Bronchial epithelial cell (primary cell): ENCODE results near the gene TRAPPC2L. TPM values are rescaled to one million over a fixed set of nuclear protein-coding genes. Genes with fewer than 3 reads are reported as not detected.
A peak's percentile ranks its signal among the peaks of the same experiment; 100 is the strongest.

Experiments
- DNase-seq: peaks from one replicate; pipeline ENCODE4 v3.0.0-alpha.2; 2010; ENCODE audit warnings: low read depth
- FAIRE-seq: peaks from 2 replicates; lab custom pipeline; 2011; peaks lifted over from hg19 to GRCh38; lab: Jason Lieb, UNC
- H3K27me3 ChIP-seq: 2 replicates; pipeline ENCODE4 v1.5.1; 2011; ENCODE audit warnings: low read length; ENCODE audit not compliant: control insufficient read depth, insufficient read depth
- H3K36me3 ChIP-seq: 2 replicates; pipeline ENCODE4 v1.5.1; 2011; ENCODE audit warnings: low read length; ENCODE audit not compliant: control insufficient read depth, insufficient read depth
- H3K4me3 ChIP-seq: 2 replicates; pipeline ENCODE4 v1.5.1; 2011; ENCODE audit warnings: mild to moderate bottlenecking, low read depth, low read length, control low read depth
- total RNA-seq: library from RNA; depleted of rRNA; stranded (reverse); fragments of >200 nt; gene quantifications from 2 replicates; pipeline ENCODE4 v1.2.1, GENCODE V29; 2014
- TF ChIP-seq, protein P1 (sequence below): IDR thresholded peaks from 2 replicates; pipeline ENCODE4 v1.5.1; 2011; ENCODE audit warnings: mild to moderate bottlenecking, moderate library complexity, low read length, control low read depth, inconsistent platforms; ENCODE audit not compliant: insufficient read depth, severe bottlenecking

The TRAPPC2L gene
- total RNA-seq, 1 donor from 2014 or later = 65.0 TPM

DNA sequence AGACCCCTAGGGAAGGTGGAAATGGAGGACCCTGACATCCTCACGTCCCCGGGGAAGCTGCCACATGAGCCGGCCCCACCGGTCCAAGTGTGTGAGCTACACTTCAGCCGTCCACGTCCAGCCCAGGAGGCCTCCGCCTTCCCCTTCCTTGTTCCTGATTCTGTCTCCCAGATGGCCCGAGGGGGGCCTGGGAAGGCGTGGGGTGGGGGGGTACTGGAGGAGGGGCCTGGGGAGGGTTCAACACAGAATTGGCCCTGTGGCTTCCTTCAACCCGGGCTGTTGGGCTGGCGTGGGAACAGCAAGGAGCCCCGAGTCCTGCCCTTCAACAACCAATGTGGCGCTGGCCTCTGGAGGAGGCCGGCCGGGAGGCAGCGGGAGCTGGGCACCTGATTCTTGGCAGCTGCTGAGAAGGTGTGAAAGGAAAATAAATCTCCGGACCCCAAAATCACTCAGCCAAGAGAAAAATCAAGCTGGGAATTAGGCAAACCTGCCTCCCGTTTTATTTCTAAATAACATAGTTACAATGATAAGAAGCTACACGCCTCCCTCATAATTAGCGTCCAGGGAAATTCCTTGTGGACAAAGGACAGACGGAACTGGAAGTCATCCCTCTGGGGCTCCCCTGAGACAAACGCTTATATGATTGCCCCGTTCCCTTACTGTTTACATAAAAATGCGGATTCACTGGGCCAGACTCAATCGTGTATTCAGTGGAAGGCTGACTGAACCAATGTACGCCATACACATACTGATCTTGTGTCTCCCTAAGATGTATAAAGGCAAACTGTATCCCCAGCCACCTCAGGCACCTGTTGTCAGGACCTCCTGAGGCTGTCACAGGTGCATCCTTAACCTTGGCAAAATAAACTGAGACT, 43.4 kb upstream of the TRAPPC2L start:
- H3K36me3 ChIP-seq = peaks cover 10% of the 10 kb centered on the region
- H3K4me3 ChIP-seq = no peak overlapping the region
- DNase-seq (no peak), FAIRE-seq (no peak)
- TF ChIP-seq, protein P1, sequence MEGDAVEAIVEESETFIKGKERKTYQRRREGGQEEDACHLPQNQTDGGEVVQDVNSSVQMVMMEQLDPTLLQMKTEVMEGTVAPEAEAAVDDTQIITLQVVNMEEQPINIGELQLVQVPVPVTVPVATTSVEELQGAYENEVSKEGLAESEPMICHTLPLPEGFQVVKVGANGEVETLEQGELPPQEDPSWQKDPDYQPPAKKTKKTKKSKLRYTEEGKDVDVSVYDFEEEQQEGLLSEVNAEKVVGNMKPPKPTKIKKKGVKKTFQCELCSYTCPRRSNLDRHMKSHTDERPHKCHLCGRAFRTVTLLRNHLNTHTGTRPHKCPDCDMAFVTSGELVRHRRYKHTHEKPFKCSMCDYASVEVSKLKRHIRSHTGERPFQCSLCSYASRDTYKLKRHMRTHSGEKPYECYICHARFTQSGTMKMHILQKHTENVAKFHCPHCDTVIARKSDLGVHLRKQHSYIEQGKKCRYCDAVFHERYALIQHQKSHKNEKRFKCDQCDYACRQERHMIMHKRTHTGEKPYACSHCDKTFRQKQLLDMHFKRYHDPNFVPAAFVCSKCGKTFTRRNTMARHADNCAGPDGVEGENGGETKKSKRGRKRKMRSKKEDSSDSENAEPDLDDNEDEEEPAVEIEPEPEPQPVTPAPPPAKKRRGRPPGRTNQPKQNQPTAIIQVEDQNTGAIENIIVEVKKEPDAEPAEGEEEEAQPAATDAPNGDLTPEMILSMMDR = no peak
- H3K27me3 ChIP-seq = no peaks in the 10 kb centered on the region

GRCh38 chr16:88814144-88814502, 42.8 kb upstream of the TRAPPC2L start:
- peak; percentile 7 for FAIRE-seq
- H3K4me3 ChIP-seq = no peak overlapping the region
- DNase-seq = no peak
- H3K27me3 ChIP-seq = no peaks in the 10 kb centered on the region
- TF ChIP-seq, protein P1 = no peak
- peaks cover 10% of the 10 kb centered on the region for H3K36me3 ChIP-seq

- TF ChIP-seq, protein P1 = no peak
Measured at GRCh38 chr16:88815227-88815626, 41.7 kb upstream of the TRAPPC2L start.

DNA sequence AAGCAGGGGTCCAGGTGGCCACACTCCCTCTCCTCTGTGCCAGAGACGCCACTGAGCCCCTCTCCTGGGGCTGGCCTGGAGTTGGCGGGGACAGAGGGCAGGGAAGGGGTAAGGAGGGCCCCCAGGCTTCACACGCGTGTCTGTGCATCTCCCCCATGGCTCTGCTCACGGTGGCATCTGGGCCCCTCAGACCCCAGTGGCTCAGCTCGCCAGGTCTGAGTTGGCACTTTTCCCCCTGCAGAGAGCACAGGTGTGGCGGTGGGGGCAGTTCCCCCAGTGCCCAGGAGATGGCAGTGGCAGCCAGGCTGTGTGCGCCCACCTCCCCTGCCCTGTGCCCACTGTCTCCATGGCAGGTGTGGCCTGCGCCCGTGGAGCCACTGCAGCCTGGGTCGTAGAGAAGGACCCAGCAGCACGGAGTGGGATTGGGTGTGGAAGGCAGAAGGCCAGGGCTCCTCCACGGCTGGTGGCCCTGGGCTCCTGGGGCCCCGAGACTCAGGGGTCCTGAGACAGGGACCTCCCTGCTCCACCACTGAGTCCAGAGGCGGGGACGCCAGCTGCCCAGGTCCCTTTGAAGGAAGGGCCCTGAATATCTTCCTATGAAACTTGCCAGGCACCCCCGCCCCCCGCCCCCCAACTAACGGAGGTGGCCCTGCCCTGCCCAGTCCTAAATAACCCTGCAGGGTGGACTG, 40.9 kb upstream of the TRAPPC2L start:
- H3K27me3 ChIP-seq = no peaks in the 10 kb centered on the region
- no peak overlapping the region for H3K4me3 ChIP-seq
- peaks cover 2% of the 10 kb centered on the region for H3K36me3 ChIP-seq
- TF ChIP-seq, protein P1 = peak; percentile 87
- FAIRE-seq (no peak), DNase-seq (no peak)

More at GRCh38 chr16:88815227-88815626, 41.7 kb upstream of the TRAPPC2L start:
- Histone ChIP-seq H3K27me3 (no peaks in the 10 kb centered on the region), H3K36me3 (peaks cover 5% of the 10 kb centered on the region), H3K4me3 (no peak overlapping the region)
- FAIRE-seq = no peak
- no peak for DNase-seq

DNA sequence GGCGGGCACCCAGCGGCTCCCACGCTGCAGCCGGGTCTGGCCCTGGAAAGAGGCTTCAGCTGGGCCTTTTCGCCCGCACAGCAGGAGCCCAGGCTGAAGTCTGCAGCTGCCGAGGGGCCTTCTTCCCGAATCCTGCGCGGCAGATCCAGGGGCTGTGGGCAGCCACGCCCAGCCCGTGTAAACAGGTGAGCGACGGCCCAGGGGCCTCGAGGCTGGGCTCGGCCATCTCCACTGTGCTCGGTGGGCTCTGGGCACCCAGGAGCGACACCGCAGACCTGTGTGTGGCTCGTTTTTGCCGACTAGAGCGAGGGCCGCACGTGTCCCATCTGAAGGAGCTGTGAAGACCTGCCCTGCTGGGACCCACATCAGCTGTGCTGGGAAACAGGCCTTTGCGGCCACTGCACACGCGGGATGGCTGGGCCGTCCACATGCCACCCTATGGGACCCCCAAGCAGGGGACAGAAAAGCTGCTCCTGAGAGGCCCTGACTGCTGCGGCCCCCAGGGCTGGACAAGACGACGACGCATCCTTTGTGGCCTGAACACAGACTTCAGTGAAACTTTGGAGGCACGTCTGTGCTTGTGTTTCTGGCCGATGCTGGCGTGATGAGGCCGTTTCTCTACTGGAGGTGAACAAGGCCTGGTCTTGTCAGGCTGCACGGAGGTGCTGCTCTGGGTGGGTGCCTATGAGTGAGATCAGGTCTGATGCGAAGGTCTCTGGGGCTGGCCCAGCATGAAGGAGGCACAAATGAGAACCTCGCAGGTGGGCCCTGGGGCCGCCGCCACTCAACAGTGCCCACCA, 40.0 kb upstream of the TRAPPC2L start:
- H3K4me3 ChIP-seq = no peak overlapping the region
- FAIRE-seq (no peak), DNase-seq (peak; percentile 43)
- TF ChIP-seq, protein P1 = no peak
- no peaks in the 10 kb centered on the region for H3K27me3 ChIP-seq
- H3K36me3 ChIP-seq = peaks cover 4% of the 10 kb centered on the region
